Stimulated activated CD4-positive, alpha-beta T cell treated with anti-CD3 and anti-CD28 coated beads, Interleukin-15, amount 100 ng/mL, for 24 hours (primary cell): ENCODE measurements around the gene SLC31A1.

Source experiments
- DNase-seq: peaks from one replicate; pipeline ENCODE4 v3.0.0-alpha.2; 2020

Gene SLC31A1

DNA sequence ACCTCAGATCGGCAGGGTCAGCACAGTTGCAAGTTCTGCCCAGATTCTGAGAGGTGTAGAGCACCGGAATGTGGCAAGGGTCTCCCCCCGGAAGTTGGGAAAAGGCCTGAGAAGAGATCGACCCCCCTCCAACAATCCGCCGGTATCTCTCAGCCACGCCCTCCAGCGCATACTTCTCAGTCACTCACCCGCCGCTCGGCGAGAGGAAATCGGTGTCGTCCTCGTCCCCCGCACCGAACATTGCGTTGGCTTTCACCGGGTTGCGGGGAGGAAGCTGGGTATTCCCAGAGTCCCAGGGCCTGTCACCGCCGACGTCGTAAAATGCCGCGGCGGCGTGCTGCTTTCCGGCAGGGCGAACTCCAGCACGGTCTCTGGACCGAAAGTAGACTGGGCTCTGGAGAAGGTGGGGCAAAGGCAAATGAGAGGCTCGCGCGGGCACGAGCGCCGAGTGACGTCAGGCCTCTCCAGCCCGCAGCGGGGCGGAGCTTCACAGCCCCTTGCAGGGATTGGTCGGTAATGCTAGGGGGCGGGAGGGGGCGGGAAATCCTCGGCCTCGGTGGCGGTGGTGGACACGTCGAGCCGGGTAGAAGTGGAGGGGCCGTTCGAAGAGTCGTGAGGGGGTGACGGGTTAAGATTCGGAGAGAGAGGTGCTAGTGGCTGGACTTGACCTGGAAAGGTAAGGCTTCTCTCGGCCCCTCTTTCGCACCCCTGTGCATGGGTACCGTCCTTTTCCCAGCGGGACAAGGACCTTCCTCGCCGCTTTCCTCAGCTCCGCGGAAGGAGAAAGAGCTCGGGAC is at the start of gene SLC31A1, which contains the start of gene FKBP15:
TSS of gene SLC31A1 (plus strand) at position 542 of the 797 bp plus-strand sequence. CDS start 34,605 bp downstream, outside the sequence.
TSS of gene FKBP15 (minus strand) at position 275 of the 797 bp plus-strand sequence. CDS start at position 241, 34 bp downstream.
- DNase-seq: peak; percentile 97

DNA sequence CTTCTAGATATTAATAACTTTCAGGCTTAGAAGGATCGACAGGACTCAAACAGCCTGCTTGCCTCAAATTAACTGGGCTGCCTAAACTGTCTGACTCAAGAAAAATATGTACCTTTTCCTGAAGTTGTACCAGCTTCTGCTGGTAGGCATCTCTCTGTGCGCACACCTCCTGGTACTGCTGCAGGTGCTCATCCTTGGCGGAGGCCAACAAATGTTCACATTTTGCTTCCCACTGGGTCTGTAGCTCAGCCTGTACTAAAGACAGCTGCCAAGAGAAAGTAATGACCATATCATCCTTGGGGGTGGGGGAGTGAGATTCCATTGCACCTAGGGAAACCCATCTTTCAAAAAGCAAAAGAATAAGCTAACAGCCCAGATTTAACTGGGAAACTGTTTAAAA is 48.0 kb upstream of the SLC31A1 start:
- no peak for DNase-seq

DNA sequence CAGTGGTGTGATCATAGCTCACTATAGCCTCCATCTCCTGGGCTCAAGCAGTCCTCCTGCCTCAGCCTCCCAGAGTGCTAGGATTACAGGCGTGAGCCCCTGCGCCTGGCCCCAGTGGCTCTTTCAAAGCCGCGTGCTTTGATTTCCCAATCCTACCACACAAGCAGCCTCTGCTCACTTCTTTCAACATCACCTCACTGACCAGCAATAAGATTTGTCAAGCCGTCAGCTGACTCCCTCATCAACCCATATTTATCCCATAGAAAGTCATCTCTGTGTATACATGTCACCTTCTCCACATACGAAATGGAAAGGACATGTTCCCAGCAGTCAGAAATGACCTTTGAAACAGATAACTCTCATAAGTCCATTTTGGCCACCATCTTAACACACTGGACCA is 44.5 kb upstream of the SLC31A1 start:
- no peak for DNase-seq

DNA sequence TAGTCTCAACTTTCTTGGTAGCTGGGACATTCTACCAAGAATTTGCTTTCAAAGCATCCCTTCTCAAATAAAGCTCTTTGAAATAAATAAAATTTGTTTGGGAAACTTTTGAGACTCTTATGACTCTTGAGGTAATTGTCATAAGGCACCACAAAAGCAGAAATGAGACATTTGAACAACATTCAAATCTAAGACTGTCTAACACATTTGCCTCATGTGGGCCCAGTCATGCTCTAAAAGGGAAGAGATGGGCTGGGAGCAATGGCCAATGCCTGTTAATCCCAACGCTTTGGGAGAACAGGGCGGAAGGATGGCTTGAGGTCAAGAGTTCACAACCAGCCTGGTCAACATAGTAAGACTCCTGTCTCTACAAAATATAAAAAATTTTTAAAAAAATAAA is 44.1 kb upstream of the SLC31A1 start:
- DNase-seq: no peak

DNA sequence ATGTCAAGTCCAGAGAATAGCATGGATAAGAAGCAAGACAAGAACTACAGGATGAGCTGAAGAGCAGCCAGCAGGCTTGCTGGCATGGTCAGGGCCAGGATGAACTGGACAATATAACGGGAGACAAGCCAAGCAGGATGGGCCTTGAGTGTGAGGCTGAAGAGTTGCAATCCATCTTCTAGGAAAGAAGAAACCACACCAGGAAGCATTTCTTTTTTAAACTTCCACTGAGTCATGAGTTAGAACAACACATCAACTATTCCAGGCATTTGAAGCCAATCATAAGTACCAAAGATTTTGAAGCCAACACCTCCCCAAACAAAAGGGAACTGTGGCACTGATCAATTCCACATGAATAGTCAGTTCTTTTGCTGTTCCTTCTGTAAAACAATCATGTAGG is 43.3 kb upstream of the SLC31A1 start:
- no peak for DNase-seq

DNA sequence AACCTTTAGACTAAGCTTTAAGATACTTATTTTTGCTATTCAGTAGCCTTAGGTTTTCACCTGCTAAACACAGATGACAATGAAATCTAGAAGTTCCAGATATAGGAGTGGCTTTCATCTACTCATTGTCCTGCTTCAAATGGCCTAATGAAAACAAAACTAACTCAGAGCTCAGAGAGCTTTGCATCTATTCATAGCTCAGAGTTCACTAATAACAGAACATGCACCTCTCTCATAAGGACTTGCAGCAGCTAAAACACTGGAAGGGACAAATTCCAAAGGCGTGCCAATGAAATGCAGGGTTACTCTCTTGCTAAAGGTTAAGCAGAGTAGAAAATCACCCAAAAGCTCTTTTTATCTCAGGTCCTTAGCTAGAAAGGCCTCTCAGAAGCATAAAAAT is 41.5 kb upstream of the SLC31A1 start:
- no peak for DNase-seq

DNA sequence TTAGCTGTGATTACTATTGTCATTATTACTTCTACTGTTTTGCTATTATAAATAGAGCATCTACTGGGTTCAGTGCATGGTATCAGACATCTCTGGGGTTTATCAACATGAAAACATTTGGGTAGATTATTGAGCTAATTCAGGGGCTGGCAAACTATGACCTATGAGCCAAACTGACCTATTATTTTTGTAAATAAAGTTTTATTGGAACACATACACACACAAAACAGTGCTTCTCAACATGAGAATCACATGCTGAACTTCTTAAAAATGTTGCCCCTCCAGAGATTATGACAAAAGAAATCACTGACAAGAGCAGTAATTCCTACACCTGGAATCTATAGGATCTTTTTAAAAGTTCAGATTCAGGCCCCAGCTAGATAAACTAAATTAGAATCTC is 40.2 kb upstream of the SLC31A1 start:
- DNase-seq: no peak

DNA sequence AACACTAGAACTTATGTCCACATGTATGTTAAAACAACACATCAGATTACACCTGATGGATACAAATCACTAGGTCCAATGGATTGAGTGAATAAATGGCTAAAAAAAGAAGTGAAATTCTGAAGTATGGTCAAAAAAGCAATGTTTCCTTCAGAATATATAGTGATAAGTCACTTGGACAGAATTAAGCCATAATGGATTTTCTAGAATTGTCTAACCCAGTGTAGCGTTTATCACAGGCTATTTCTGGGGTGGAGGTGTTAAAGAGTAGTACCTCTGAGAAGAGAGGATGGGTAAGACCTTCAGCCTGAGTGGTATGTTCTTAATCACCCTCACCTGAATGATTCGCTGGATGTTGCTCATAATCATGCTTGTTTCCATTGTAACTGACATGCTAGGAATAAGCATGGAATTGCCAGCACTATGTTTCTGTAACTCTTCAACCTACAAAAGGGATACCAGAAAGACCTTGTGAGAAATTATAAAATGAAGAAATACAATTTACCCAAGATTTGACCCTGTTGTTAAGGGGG is 37.3 kb upstream of the SLC31A1 start:
- DNase-seq: no peak

DNA sequence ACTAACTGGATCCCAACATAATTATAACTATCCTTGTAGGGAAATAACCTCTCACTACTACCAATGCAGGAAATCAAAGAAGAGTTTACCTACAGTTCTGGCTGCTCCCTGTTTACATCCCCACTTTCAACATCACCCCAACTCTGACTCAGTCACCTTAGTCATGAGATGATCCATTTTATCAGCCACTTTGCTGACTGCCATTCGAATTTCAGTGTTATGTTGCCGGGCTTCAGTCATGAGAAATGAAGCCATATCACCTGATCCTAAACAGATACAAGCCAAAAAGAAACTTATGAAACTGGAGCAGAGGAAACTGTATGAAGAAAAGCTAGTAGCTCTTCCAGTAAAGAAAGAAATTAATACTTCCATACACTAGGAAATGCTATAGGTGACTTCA is 36.8 kb upstream of the SLC31A1 start:
- no peak for DNase-seq

DNA sequence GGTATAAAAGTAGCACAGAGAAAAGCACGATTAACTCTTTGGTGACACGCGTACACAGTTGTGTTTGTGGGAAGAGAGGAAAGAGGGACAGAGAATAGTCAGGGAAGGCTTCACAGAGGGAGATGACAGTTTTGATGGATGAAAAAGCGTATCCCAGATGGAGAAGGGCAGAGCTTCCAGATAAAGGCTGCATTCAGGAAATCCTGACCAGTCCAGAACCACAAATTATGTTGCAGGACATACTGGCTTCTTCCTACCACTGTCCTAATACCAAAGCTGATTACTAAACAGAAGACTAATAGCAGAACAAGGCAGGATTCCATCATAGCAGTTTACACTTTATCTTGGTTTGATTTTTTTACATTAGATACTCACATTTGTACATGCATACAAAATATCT is 36.1 kb upstream of the SLC31A1 start:
- no peak for DNase-seq

DNA sequence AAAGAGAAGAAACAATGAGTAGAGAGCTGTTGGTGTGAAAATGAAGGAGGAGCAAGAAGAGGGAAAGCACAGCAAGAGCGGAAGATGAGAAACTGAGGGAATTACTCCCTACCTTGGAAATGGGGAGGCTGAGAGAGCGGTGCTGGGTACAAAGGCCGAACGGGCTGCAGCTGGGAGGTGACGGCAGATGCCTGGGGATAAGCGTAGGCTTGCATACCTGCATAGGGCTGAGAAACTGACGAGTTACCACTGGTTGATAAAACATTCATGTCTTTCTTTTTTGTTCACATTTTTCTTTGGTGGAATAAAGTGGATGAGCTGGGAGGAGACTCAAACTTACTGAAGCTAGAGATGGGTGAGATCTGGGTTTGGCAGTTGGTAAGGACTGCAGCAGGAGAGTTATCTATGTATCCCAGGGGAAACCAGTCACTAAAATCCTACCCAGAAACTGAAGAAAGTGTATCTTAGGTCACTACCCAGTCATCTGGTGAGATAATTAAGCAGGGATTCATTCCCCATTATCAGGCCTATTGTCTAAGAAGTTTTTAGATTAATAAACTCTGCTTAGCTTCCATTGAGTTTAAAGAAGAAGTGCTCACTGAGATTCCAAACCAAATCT is 35.1 kb upstream of the SLC31A1 start:
- no peak for DNase-seq

DNA sequence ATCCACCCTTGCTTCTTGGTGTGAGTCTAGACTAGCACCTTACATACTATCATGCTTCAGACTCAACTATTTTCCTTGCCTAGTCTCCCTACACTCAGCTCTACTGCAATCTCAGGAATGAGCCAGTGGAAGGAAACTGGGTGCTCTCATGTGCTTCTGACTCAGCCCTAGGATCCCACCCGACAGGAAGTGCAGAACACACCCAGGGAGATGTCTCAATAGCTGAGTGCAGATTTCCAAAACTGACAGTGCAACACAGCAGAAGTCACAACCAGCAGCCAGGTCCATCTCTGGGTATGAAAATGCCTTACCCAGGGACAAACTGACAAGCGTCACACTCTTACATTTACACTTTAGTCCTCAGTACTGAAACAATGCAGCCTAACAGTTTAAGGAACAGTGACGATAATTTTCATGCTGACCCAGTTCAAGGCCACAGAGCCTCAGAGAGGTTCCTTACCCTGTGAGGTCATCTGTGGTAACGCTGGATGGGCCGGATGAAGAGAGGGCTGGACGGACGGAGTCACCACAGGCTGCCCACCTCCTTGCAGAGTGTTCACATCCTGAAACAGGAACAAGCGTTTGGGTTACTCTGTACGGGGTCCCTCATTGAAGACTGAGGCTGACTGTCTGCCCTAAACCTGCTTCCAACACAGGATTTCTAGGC is 33.3 kb upstream of the SLC31A1 start:
- no peak for DNase-seq

DNA sequence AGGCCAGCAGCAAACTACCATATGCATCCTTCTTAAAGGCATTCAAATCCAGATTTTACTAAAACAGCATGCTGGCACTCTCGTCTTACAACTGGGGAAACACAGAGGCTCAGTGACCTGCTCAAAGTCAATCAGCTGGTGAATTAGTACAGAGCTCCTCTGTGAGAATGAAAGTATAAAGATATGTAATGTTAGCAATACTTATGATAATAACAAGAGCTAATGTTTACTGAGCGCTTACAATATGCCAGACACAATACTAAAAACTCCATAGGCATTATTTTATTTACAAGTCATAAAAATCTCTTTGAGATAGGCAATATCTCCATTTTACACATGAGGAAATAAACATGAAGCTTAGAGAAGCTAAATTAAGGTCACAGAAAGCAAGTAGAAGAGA is 28.9 kb upstream of the SLC31A1 start:
- DNase-seq: no peak

DNA sequence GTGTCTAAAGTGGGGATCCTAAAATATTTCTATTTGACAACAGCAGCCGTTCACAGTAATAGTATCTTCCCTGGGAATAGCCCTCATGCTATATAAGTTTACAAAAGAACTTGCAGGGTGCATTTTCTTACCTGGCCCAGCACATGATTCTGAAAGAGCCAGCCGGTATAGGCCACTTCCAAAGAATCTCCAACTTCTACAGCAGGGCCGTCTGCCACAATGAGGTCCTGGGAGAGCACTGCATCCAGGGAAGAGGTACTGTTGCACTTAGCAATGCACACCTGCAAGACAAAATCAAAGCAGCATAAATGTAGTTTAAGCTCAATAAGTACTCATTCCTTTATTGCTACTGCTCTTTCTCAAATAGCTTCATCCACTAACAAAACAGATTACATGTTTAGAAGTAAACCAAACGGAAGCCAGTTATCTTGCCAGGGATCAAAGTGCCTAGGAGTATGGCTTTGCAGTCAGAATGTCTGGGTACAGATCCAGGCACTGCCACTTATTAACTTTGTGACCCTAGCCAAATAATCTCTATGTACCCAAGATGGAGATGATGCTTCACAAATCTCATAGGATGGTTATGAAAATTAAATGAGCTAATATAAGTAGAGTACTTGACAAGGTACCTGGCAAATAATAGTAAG is 21.5 kb upstream of the SLC31A1 start:
- no peak for DNase-seq

DNA sequence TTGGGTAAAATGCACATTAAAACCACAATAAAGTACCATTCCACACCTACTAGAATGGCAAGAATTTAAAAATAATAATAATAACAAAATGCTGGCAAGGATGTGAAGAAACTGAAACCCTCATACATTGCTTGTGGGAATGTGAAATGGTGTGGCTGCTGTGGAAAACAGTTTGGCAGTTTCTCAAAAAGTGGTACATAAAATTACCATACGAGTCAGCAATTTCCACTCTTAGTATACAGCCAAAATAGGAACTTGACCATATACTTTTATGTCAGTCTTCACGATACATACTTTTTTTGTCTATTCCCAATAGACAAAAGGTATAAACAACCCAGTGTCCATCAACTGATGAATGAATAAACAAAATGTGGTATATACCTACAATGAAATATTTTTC is 15.9 kb upstream of the SLC31A1 start:
- no peak for DNase-seq

DNA sequence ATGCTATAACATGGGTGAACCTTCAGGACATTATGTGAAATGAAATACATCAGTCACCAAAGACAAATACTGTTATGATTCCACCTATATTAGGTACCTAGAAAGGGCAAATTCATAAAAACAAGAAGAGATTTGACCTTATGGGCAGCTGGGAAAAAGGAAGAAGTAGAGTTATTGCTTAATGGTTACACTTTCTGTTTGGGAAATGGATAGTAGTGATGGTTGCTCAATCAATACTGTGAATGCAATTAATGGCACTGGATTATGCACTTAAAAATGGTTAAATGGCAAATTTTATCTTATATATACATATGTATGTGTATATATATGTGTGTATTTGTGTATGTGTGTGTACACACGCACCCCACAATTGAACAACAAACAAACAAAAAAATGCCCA is 15.5 kb upstream of the SLC31A1 start:
- no peak for DNase-seq

DNA sequence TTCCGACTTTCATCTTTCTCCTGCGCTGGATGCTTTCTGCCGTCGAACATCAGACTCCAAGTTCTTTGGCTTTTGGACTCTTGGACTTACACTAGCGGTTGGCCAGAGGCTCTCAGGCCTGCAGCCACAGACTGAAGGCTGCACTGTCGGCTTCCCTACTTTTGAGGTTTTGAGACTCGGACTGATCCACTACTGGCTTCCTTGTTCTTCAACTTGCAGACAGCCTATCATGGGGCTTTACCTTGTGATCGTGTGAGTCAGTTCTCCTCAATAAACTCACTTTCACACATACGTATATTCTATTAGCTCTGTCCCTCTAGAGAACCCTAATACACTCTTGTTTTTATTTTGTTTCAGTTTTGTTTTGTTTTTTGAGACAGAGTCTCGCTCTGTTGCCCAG is 10.5 kb upstream of the SLC31A1 start:
- DNase-seq: no peak

DNA sequence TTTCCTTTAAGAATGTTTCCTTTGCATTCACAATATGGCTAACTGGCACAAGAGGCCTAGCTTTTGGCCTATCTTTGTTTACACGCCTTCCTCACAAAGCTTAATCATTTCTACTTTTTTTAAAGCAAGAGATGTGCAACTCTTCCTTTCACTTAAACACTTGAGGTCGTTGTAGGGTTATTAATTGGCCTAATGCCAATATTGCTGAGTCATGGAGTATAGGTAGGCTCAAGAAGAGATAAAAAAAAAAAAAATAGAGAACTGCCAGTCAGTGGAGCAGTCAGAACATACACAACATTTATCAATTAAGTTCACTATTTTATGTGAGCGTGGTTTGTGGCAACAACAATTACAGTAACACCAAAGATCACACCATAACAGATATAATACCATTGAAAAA is 6.2 kb upstream of the SLC31A1 start:
- no peak for DNase-seq

DNA sequence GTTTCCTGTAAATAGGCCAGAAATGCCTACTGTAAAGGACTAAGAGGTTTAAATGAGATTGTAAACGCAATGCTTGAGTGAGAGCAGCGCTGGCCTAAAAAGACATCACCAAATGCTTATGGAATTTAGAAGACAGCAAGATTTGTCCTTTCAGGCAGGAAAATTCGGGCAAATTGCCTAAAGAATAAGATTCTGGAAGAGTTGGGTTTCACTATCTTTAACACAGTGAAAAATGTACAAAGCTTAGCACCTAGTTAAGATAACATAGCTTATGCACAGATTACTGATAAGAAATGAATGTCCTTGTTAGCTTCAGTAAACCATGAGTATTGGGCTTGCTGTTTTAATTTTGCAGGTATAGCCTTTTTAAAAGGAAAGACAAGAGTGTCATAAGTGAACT is 4.9 kb upstream of the SLC31A1 start:
- no peak for DNase-seq

DNA sequence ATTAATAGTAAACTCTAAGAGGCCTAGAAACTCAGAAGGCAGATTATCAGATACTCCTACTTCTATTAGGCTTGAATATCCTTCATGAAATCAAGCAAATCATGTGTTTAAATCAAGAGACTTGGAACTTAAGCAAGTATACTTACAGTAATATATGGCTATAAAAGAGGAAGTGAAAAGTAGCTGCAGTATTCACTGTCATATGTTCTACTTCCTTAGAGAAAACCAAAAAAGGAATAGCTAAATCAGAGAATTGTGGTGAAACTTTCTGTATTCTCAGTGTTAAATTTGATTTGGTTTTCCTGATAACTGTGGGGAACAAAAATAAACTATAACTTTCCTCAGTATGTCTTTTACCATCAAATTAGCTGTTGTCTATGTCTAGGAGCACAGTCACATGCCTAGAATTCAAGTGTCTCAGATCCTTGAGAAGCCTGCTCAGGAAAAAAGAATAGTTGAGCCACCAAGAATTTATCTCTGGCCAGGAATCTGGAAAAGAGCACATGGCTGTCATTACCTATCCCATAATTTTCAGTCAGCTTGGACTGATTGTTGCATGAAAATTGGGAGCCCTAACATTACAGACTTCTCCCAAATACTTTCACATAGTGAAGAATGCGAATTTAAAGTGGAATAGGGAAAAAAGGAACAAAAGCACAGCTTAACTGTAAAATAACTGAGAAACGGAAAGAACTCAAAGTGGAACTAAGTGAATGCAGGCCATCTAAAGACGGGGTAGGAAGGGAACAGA is 2.0 kb upstream of the SLC31A1 start:
- no peak for DNase-seq

DNA sequence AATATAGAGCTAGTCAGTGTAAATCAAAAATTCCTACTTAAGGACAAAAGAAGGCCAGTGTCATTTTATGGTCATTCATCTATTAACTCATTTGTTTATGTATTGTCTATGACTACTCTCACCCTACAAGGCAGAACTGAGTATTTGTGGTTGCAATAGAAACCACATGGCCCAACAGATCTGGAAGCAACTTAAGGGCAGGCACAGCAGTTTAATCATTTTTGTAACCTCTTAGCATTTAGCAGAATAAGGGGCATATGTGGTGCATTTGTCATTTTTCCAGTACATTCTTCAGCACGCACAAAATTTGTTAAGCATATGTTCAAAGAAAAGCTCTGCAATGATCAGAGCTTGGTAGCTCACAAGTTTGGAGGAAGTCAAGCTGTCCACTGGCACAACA is 1.4 kb upstream of the SLC31A1 start:
- DNase-seq: peak; percentile 10

DNA sequence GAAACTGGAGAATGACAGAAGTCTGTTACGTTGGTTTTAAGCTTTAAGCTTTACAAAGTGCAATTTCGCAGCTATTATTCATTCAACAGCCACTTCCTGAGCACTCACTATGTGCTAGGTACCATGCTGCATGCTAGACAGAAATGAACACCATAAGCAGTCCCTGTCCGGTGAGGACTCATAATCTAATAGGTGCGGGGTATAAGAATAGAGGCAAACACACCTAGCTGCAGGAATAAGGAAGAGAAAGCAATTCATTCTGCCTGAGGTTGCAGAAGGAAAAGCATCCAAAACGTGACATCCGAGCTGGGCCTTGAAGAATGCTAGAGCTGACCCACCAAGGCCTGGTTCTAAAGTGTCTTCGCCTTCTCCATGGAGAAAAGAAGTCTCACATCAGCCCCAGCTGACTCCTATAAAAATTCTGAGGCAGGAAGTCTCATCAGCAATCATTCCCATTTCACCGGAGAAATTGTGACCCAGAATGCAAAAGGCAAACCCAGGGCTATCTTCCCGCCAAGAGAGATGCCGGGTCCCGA is 809 bp upstream of the SLC31A1 start:
- peak; percentile 19 for DNase-seq
